Omental fat pad (tissue), 4 donors: ENCODE results near the gene ADK. TPM values are rescaled to one million over a fixed set of nuclear protein-coding genes. Genes with fewer than 3 reads are reported as not detected.
"Not testable (repeated sequence)": the region's sequence is repeated elsewhere in the genome, so short reads cannot be mapped to it uniquely, and the experiment has no call there.

ENCODE experiments used
- ATAC-seq: fragments of 150-250 bp; one replicate; pipeline ENCODE4 v1.9.1; 2016; ENCODE audit warnings: mild to moderate bottlenecking, moderate library complexity; ENCODE audit not compliant: low FRiP score
- DNase-seq: peaks from one replicate; pipeline ENCODE4 v3.0.0-alpha.2; 2019; ENCODE audit warnings: low spot score
- total RNA-seq, 4 donors: library from RNA; depleted of rRNA; stranded (reverse); fragments of >200 nt; gene quantifications; one replicate each; pipeline ENCODE4 v1.1.0, GENCODE V29; 2016
- TF ChIP-seq, protein P1 (sequence below), 3 donors: fragments of 450-650 bp; IDR thresholded peaks; one replicate each; pipeline ENCODE4 v1.5.1; 2016 to 2017; ENCODE audit warnings: antibody characterized with exemption in 3 of 3, mild to moderate bottlenecking in 3 of 3, moderate library complexity in 2 of 3

Gene ADK
- total RNA-seq, 4 donors from 2014 or later = 19.4 to 23.3 (median 22.0) TPM

DNA sequence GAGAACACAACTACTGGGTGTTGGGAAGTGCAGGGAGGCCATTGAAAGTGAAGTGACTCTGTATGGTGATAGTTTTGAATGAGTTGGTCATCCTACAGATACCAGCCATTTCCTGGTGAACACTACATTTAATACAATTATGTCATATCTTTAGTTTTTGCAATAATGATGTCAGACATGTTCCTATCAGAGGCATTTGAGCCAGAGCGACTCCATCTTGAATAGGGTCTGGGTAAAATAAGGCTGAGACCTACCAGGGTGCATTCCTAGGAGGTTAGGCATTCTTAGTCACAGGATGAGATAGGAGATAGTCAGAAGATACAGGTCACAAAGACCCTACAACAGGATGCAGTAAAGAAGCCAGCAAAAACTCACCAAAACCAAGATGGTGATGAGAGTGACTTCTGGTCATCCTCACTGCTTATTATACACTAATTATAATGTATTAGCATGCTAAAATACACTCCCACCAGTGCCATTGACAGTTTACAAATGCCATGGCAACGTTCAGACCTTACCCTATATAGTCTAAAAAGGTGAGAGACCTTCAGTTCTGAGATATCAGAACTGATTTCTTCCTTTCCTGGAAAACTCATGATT is 28.2 kb downstream of the ADK start:
- no peak for DNase-seq
- TF ChIP-seq, protein P1, sequence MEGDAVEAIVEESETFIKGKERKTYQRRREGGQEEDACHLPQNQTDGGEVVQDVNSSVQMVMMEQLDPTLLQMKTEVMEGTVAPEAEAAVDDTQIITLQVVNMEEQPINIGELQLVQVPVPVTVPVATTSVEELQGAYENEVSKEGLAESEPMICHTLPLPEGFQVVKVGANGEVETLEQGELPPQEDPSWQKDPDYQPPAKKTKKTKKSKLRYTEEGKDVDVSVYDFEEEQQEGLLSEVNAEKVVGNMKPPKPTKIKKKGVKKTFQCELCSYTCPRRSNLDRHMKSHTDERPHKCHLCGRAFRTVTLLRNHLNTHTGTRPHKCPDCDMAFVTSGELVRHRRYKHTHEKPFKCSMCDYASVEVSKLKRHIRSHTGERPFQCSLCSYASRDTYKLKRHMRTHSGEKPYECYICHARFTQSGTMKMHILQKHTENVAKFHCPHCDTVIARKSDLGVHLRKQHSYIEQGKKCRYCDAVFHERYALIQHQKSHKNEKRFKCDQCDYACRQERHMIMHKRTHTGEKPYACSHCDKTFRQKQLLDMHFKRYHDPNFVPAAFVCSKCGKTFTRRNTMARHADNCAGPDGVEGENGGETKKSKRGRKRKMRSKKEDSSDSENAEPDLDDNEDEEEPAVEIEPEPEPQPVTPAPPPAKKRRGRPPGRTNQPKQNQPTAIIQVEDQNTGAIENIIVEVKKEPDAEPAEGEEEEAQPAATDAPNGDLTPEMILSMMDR (IDR thresholded peaks at IDR 0.05) = no peak
- no peak for ATAC-seq

DNA sequence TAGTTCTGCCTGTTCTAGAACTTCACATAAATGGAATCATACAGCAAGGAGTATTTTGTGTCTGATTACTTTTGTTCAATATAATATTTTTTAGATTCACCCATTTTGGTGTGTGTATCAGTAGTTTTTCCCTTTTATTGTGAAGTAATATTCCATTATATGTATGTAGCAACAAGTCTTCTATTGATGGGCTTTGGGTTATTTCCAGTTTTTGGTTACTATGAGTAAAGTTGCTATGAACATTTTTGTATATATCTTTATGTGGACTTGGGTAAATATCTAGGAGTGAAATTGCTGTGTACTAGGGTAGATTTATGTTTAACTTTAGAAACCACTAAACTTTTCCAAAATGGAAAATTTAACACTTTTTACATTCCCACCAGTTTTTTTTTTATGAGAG is 35.7 kb downstream of the ADK start:
- no peak for DNase-seq
- no peak for ATAC-seq
- TF ChIP-seq, protein P1 (IDR thresholded peaks at IDR 0.05) = no peak

DNA sequence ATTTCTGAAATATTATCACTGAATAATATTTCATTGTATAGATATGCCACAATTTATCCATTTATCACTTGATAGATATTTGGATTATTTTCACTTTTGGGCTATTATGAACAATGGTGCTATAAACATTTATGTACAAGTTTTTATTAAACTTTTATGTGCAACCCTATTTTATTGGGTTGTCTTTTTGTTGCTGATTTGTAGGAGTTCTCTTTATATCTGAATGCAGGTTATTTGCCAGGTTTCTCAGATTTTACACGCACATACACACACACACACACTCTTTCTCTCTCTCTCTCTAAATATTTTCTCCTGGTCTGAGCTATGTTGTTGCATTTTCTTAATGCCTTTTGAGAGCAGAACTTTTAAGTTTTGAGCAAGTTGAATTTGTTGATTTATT is 36.2 kb downstream of the ADK start:
- DNase-seq (no peak), ATAC-seq (no peak)
- TF ChIP-seq, protein P1 (IDR thresholded peaks at IDR 0.05) = no peak

DNA sequence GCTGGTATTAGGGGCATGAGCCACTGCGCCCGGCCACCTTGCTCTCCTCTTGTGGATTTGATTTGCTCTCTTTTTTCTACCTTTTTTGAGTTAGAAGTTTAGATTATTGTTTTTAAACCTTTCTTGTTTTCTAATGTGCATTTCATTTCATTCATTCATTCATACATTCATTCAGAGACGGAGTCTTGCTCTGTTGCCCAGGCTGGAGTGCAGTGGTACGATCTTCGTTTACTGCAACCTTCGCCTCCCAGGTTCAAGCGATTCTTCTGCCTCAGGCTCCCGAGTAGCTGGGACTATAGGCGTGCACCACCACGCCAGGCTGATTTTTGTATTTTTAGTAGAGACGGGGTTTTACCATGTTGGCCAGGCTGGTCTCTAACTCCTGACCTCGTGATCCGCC is 37.6 kb downstream of the ADK start:
- not testable (repeated sequence) for ATAC-seq, DNase-seq

DNA sequence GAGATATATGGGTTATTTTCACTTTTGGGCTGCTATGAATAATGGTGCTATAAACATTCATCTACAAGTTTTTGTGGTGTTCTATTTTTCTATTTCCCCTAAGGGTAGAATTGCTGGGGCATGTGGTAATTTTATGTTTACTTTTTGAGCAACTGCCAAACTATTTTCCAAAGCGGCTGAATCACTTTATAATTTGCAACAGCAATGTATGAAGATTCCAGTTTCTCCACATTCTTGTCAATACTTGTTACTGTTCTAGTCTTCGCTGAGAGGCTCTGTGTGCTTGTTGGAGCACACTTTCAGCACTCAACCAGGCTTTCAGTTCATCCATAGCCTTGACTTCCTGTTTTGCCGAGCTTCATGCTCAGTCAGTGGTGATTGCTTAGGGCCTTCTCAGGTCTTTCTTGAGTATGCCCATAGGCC is 39.0 kb downstream of the ADK start:
- no peak for ATAC-seq
- DNase-seq = no peak
- TF ChIP-seq, protein P1 (IDR thresholded peaks at IDR 0.05) = no peak

DNA sequence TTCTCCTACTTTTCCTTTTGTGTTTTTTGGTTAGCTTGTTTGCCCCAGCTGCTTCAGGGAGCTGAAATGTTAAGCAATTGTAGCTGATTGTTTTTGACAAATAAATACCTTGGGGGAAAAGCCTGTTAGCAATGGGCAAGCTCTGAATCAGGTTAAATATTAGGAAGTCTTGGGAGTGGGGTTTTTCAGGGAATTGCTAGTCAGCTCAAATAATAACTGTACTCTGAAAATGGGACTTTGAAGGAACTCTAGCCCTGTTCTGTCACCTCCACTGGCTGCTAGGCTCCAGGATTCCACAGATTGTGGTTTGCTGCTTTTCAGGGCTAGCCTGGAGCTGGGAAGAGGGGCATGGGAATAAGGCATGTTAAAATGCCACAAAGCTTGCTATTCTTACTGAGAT is 39.5 kb downstream of the ADK start:
- DNase-seq = no peak
- ATAC-seq = no peak
- TF ChIP-seq, protein P1 (IDR thresholded peaks at IDR 0.05) = no peak

DNA sequence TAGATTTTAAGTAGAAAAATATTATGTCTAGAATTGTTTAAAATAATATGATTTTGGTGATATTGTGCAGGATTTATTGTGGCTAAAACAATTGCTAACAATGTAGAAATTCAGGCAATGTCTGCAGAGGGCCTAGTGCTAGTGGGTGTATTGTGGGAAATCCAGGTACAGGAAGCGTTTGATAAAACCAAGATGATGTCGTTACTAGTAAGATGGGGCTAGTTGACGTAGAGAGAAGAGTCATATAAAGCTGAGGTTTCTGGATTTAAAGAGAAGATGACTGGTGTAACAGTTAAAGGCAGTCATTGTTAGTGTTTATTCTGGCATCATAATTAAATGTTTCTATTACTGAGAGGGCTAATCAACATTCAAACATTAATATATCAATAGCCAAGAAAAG is 43.5 kb downstream of the ADK start:
- no peak for DNase-seq
- TF ChIP-seq, protein P1 (IDR thresholded peaks at IDR 0.05) = no peak

More for the DNA sequence above, 43.5 kb downstream of the ADK start:
- no peak for ATAC-seq
